Hematopoietic multipotent progenitor cell treated with erythropoietin and hydrocortisone succinate and interleukin-3 and kit ligand, for 4 days (in vitro differentiated cells): ENCODE measurements around the gene MAST2.

Experiments
- DNase-seq: peaks from one replicate; pipeline ENCODE4 v3.0.0-alpha.2; 2015

Gene MAST2

GRCh38 chr1:45994423-45994822, 191.0 kb downstream of the MAST2 start:
- no peak for DNase-seq

- no peak for DNase-seq
Observed at GRCh38 chr1:45995298-45995697, 191.9 kb downstream of the MAST2 start.

- DNase-seq, result no peak
Observed at GRCh38 chr1:45998020-45998617, 194.7 kb downstream of the MAST2 start.

- DNase-seq, result no peak
Observed at GRCh38 chr1:45999507-45999906, 196.1 kb downstream of the MAST2 start.

GRCh38 chr1:46001081-46001785, 197.8 kb downstream of the MAST2 start:
- peak; percentile 17 for DNase-seq

- no peak for DNase-seq
Observed at GRCh38 chr1:46002551-46003150, 199.2 kb downstream of the MAST2 start.

- DNase-seq, result peak; percentile 30
Observed at GRCh38 chr1:46003315-46003714, 199.9 kb downstream of the MAST2 start.

- DNase-seq, result no peak
Observed at GRCh38 chr1:46004492-46004891, 201.1 kb downstream of the MAST2 start.

GRCh38 chr1:46005594-46005993, 202.2 kb downstream of the MAST2 start:
- DNase-seq, result no peak

- no peak for DNase-seq
Observed at GRCh38 chr1:46008585-46008984, 205.2 kb downstream of the MAST2 start.

- no peak for DNase-seq
Observed at GRCh38 chr1:46010611-46011010, 207.2 kb downstream of the MAST2 start.

GRCh38 chr1:46011121-46011695, 207.8 kb downstream of the MAST2 start:
- no peak for DNase-seq

GRCh38 chr1:46012236-46012635, 208.8 kb downstream of the MAST2 start:
- no peak for DNase-seq

- DNase-seq, result no peak
Observed at GRCh38 chr1:46013581-46013980, 210.2 kb downstream of the MAST2 start.

- no peak for DNase-seq
Observed at GRCh38 chr1:46017876-46018503, 214.6 kb downstream of the MAST2 start.

GRCh38 chr1:46019348-46019747, 215.9 kb downstream of the MAST2 start:
- DNase-seq, result no peak

GRCh38 chr1:46020010-46020409, 216.6 kb downstream of the MAST2 start:
- no peak for DNase-seq

- no peak for DNase-seq
Observed at GRCh38 chr1:46021046-46021996, 217.9 kb downstream of the MAST2 start.

- DNase-seq, result no peak
Observed at GRCh38 chr1:46026531-46026930, 223.1 kb downstream of the MAST2 start.

- DNase-seq, result no peak
Observed at GRCh38 chr1:46027788-46028573, 224.6 kb downstream of the MAST2 start.

GRCh38 chr1:46030074-46030870, 226.9 kb downstream of the MAST2 start:
- no peak for DNase-seq
